ENCODE results near the gene AKR1E2.

GRCh38 chr10:4819067-4819466 is 6.9 kb upstream of the AKR1E2 start:
- no peak for TF ChIP-seq CTCF (IDR thresholded peaks at IDR 0.05; ENCODE audit: insufficient read depth, low read depth, low read length)
- TF ChIP-seq EZH2 (IDR thresholded peaks at IDR 0.05; ENCODE audit: insufficient read depth, low read length) = no peak
